Measurements from ENCODE around the gene ADAMTS17.

ADAMTS17 gene

DNA sequence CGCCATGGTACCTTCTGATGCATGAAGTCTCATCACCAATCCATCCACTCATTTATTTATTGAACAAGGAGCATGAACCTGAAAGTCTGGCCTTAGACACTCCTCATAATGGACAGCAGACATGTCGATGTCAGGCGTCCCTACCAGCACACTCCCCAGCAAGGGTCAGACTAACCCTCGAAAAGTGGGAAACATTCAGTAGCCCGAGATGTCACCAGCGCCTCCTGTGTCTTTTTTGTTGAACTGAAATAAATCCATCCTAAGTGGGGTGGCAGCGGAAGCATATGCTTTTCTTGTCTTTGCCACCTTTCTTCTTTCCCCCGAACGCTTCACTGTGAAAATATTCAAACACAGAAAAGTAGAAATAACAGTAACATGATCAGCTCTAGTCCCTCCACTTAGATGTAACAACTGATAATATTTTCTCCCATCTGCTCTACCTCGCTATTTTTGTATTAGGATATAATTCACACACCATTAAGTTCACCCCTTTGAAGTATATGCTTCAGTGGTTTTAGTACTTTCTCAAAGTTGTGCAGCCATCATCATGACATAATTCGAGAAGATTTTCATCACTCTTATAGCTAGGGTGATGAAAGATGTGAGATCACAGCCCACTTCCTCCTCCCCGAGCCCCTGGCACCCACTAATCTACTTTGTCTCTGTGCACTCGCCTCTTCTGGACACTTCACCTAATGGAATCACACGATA lies 121.6 kb downstream of the ADAMTS17 start:
- DNase-seq = no peak

DNA sequence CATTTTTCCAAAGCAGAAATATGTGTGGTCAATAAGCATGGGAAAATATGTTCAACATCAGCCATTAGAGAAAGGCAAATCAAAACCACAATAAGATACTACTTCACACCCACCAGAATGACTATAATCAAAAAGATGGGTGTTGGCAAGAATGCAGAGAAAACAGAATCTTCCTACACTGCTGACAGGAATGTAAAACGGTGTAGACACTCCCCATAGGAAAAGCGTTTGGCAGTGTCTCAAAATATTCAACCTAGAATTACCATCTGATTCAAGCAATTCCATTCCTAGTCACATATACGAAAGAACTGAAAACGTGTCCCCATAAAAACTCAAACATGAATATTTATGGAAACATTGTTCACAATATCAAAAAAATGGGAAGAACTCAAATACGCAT lies 123.3 kb downstream of the ADAMTS17 start:
- no peak for DNase-seq

GRCh38 chr15:100216182-100216581 lies 125.6 kb downstream of the ADAMTS17 start:
- no peak for DNase-seq

DNA sequence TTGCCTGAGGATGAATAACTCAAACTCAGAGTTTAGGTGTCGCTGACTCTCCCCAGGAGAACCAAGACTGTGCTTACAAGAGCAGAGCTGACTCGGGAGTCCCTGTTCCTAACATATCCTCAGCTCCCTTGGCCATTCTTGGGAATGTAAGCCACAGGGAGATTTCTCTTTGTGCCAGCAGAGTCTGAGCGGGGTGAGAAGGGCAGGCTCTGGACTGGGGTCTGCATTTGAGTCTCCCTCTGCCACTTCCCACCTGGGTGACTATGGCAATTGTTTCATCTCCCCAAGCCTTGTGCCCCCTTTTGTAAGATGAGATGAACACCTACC lies 126.0 kb downstream of the ADAMTS17 start:
- DNase-seq = no peak

DNA sequence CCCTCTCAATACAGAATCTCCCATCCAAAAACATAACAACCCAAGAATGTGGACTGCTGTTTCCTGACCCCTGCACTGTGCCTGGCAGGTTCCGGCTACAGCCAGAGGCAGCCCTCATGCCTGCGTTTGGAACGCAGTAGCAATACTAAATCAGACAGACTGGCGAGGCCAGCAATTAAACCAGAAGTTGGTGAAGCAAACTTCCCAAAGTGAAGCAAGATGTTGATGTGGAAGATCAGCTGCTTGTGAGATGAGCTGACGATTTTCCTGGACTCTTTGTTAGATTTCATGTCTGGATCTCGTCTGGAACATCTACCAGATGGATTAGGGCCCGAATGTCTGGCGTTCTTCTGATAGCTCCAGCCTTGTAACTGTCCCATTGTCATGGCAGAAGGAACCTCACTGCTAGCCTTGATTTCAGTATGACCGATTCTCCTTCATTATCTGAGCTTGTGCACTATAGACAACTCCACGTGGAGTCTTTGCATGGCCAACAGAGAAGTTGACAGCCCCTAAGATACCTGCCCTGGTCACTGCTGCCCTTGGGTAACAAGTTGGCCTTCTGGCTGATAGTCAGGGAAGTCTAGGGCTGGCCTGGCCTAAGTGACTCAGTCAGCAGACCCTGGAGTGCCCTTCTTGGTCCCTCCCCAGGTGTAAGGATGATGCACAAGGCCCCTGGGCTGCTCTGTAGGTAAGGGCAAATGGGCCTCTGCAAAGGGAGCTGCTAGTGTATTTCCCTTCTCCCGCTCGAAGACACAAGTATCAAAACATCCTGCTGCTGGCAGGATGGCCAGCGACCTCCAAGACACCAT lies 126.5 kb downstream of the ADAMTS17 start:
- no peak for DNase-seq

GRCh38 chr15:100211855-100212850 lies 129.6 kb downstream of the ADAMTS17 start:
- no peak for DNase-seq

DNA sequence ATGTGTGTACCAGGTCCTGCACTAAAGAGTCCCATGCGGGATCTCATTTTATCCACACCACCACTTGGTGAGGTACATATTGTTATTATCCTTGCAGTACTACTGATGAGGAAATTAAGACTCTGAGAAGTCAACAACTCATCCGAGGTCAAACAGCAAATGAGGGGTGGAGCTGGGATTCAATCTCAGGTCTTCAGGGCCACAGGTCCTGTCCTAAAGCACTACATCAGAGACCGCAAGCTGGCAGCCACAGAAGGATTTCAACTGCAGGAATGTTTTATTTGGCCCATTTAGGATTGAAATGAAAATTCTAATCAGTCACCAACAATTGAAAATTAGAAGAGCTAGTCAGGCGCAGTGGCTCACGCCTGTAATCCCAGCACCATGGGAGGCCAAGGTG lies 131.4 kb downstream of the ADAMTS17 start:
- DNase-seq = no peak

DNA sequence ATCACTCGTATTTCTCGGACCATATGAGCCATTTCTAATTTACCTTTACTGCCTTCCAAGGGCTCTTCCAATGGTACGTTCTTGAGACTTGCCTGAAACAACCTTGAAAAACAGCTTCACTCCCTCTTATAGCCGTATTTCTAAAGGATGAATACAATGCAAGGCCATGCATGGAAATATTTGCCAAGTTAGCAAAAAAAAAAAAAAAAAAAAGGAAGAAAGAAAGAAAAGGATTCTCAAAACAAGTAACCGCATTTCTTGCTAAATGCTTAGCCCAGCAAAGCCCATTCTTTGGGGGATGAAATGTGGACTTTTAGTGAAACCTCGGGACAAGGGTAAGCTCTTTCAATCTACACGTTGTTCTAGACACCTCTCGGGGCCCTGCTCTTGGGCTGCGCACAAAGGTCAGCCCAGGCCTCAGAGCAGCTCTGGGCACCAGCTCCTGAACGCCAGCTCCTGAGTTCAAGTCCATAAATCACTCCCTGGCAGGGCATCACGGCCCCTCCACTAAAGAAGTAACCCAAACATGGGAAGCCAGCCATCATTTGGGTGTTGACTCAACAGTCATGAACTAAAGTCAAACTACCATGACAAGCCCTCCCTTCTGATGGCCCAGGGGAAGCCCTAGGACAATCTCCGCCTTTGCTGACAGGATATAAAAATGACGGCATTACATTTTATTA lies 132.7 kb downstream of the ADAMTS17 start:
- no peak for DNase-seq

DNA sequence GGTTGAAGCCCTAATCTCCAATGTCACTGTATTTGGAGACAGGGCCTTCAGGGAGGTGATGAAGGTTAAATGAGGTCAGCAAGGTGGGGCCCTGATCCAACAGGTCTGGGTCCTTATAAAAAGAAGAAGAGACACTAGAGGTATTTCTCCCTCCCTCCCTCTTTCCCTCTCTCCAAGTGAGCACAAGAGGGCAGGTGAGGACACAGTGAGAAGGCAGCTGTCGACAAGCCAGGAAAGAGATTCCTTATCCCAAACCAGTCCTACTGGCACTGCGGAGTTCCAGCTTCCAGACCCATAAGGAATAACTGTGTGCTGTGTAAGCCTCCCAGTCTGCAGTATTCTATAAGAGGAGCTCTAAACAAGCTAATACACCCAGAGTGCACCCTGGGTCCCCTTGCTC lies 134.7 kb downstream of the ADAMTS17 start:
- DNase-seq = no peak

- DNase-seq = no peak
Measured at GRCh38 chr15:100206643-100207042, 135.1 kb downstream of the ADAMTS17 start.

GRCh38 chr15:100205549-100206295 lies 136.1 kb downstream of the ADAMTS17 start:
- DNase-seq = no peak

GRCh38 chr15:100204771-100205170 lies 137.0 kb downstream of the ADAMTS17 start:
- DNase-seq = no peak

- DNase-seq = no peak
Measured at GRCh38 chr15:100204211-100204610, 137.6 kb downstream of the ADAMTS17 start.

DNA sequence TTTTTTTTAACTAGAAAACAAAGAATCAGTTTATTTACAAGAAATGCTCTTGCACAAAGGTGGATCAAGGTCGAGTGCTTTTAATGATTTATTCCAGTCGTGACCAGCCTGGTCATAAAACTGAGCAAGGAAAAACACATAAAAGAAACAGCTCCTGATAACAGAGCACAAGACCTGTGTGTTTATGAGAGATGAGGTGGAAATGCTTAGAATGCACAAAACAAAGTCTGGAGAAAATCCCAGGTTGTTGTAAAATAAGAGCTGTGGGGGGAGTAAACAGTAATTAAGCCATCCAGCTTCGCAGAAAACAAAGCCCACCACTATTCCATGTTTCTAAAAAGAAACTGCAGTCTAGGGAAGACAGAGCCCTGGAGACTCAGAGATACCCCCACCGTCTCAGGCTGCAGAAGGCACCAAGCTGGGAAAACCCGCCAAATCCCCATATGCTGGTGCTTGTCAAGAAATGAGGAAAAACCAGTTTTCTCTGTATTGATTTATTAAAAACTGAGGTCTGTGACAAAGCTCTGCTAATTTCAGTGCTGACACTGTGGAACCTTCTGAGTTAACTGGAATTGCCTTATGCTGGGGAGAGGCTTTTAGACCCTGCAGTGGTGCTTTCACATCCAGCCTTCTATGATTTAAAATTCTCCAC lies 139.3 kb downstream of the ADAMTS17 start:
- no peak for DNase-seq

GRCh38 chr15:100201376-100202280 lies 140.1 kb downstream of the ADAMTS17 start:
- peak; percentile 5 for DNase-seq

- DNase-seq = no peak
Measured at GRCh38 chr15:100200287-100200880, 141.4 kb downstream of the ADAMTS17 start.

- no peak for DNase-seq
Measured at GRCh38 chr15:100199711-100200286, 142.0 kb downstream of the ADAMTS17 start.

GRCh38 chr15:100198442-100198841 lies 143.3 kb downstream of the ADAMTS17 start:
- no peak for DNase-seq

DNA sequence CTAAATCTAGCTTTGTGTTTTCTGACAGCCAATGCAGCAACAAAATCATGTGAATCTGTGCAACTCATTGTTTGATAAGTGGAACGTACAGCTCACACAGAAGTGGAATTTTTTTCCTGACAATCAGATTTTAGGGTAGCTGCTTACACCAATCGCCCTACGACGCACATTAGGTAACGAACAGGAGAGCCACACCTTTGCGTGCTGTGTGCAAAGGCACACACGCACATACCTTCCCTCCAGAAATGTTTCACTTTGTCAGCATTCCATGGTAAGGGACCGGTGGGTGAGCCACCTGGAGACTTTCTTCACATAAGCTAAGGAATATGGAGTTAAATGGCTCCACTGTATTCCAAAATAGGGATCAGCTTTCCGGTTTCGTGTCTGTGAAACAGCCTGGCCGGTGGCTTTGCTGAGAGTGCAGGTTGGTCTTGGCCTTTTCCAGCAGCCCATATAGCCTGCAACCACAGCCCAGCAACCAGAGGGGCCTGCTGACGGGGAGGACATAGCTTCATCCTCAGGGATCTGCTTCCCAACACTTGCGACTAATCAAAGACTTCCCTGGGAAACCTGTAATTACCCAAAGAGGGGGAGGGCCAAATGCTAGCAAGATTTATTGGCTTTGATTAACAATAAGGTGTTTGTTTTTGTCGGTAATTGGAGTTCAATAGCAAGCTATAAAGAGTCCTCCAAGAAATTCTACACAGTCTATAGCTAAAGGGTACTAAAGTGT lies 145.3 kb downstream of the ADAMTS17 start:
- no peak for DNase-seq

Measured in activated CD4-positive, alpha-beta T cell treated with anti-CD3 and anti-CD28 coated beads for 48 hours (primary cell).